Skeletal muscle tissue (tissue), 4 donors: ENCODE results near the gene RPL5. TPM values are rescaled to one million over a fixed set of nuclear protein-coding genes. Genes with fewer than 3 reads are reported as not detected.
"Not testable (repeated sequence)": the region's sequence is repeated elsewhere in the genome, so short reads cannot be mapped to it uniquely, and the experiment has no call there.

Experiments
- H3K27ac ChIP-seq: one replicate; pipeline ENCODE4 v1.7.0; 2013; ENCODE audit warnings: mild to moderate bottlenecking, low read depth, low read length, inconsistent platforms
- H3K27me3 ChIP-seq, 3 donors: one replicate each; pipeline ENCODE4 v1.7.0; 2013; ENCODE audit warnings: low read length in 3 of 3; ENCODE audit not compliant: control insufficient read depth in 3 of 3, insufficient read depth in 3 of 3
- H3K36me3 ChIP-seq, 3 donors: one replicate each; pipeline ENCODE4 v1.7.0; 2013; ENCODE audit warnings: low read length in 3 of 3; ENCODE audit not compliant: control insufficient read depth in 3 of 3, insufficient read depth in 3 of 3
- H3K4me1 ChIP-seq, 3 donors: one replicate each; pipeline ENCODE4 v1.7.0; 2013; ENCODE audit warnings: low read length in 3 of 3, mild to moderate bottlenecking in 3 of 3; ENCODE audit not compliant: control insufficient read depth in 3 of 3, insufficient read depth in 3 of 3
- H3K4me3 ChIP-seq, 3 donors: one replicate each; pipeline ENCODE4 v1.7.0; 2013; ENCODE audit warnings: low read length in 3 of 3
- H3K9ac ChIP-seq, 3 donors: one replicate each; pipeline ENCODE4 v1.7.0; 2013; ENCODE audit warnings: low read length in 3 of 3, mild to moderate bottlenecking in 3 of 3, moderate library complexity in 2 of 3, low read depth in 1 of 3
- H3K9me3 ChIP-seq, 3 donors: one replicate each; pipeline ENCODE4 v1.7.0; 2013; ENCODE audit warnings: low read length in 3 of 3; ENCODE audit not compliant: control insufficient read depth in 3 of 3
- total RNA-seq: library from RNA; depleted of rRNA; stranded (reverse); fragments of >200 nt; gene quantifications from one replicate; pipeline ENCODE4 v1.2.3, GENCODE V29; 2014
- donor health status: Osteomylitis.

The RPL5 gene
- total RNA-seq = 1,925 TPM

DNA sequence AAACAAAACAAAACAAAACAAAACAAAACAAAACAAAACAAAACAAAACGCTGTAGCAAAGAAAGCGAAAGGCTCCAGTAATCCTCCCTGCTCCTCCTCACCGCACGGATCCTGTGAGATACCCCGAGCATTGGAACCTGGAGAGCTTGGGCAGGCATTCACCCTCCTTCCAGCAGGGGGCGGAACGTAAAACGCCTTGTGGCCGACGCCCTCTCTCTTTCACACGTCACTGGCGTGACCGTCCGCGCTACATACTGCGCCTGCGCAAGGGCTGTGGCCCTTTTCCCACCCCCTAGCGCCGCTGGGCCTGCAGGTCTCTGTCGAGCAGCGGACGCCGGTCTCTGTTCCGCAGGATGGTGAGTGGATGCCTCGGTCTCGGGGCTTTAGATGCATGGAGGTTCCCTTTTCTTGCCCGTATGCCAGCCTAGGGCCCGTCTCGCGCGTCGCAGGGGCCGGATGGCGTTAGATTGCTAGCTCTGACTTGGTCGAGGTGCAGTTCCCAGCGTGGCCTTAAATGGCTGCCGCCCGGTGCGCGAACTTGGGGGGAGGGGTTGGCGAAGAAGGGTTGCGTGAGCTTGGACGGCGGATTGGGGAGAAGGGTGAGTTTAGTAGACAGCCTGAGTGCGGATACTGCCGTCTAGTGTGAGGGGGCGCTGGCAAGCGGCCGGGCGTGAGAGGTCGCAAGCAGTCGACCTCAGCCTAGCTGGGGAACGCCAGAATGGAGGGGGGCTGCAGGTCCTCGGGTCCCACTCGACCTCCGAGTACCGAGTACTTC lies at the start of gene RPL5:
TSS of gene RPL5 (plus strand) at position 279 of the 775 bp plus-strand sequence. CDS start at position 354, 75 bp downstream.
- H3K27me3 ChIP-seq = no peaks in the 10 kb centered on the region
- H3K9me3 ChIP-seq = no peaks in the 10 kb centered on the region
- peaks cover 10 to 32% (median 27%) of the 10 kb centered on the region in 3 donors for H3K36me3 ChIP-seq
- peak within 1 kb of the TSS; percentile 96 to 99 (median 98) for H3K9ac ChIP-seq
- peak within 1 kb of the TSS; percentile 96 to 100 (median 98) for H3K4me3 ChIP-seq
- peak within 1 kb of the TSS; percentile 87 for H3K27ac ChIP-seq
- H3K4me1 ChIP-seq = peaks cover 16 to 28% (median 23%) of the 10 kb centered on the region in 3 donors

DNA sequence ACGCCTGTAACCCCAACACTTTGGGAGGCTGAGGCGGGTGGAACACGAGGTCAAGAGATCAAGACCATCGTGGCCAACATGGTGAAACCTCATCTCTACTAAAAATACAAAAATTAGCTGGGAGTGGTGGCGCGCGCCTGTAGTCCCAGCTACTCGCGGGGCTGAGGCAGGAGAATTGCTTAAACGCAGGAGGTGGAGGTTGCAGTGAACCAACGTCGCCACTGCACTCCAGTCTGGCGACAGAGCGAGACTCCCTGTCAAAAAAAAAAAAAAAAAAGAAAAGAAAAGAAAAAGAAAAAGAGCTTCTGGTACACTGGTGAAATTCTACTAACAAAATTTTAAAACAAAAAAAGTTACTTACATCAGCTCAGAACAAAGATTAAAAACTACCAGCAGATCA lies 48.3 kb upstream of the RPL5 start:
- peak overlapping the region; percentile 93 for H3K27ac ChIP-seq
- not testable (repeated sequence) for H3K36me3 ChIP-seq, H3K9me3 ChIP-seq, H3K4me1 ChIP-seq, H3K27me3 ChIP-seq
- H3K9ac ChIP-seq = peak overlapping the region; percentile 80 to 89 (median 88)
- H3K4me3 ChIP-seq = peak overlapping the region; percentile 70 to 89 (median 76)

DNA sequence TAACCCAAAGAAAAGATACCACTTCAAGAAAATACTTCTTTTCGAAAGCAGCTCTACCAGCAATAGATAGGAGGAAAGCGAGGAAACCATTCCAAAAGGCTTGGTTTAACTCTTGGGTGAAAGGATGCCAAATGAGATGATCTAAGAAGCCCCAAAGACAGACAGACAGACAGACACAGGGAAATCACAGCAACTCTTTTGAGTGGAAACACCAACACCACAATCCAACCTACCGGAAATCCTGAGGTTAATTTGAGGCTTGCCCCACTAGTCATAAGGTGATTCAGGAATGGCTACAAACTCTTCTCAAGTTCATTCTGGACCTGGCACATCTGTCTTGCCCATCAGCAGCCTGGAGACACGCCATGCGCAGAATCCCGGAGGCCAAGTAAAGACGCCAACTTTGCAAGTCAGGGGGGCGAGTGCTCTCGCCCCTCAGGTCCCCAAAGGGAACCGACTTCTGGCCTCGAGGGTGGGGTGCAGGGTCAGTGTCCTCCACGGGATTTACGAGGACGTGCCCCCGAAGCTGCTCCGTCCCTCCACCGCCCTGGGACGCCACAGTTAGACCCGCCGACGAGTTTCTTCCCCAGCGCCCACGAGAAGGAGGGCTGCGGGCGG lies 47.7 kb upstream of the RPL5 start:
- H3K27me3 ChIP-seq = no peaks in the 10 kb centered on the region
- H3K4me3 ChIP-seq = peak overlapping the region; percentile 70 to 89 (median 76)
- H3K9me3 ChIP-seq = no peaks in the 10 kb centered on the region
- peak overlapping the region; percentile 80 to 89 (median 88) for H3K9ac ChIP-seq
- H3K27ac ChIP-seq = peak overlapping the region; percentile 93
- no peaks in the 10 kb centered on the region for H3K36me3 ChIP-seq
- H3K4me1 ChIP-seq = peaks cover 5 to 8% (median 6%) of the 10 kb centered on the region in 3 donors

DNA sequence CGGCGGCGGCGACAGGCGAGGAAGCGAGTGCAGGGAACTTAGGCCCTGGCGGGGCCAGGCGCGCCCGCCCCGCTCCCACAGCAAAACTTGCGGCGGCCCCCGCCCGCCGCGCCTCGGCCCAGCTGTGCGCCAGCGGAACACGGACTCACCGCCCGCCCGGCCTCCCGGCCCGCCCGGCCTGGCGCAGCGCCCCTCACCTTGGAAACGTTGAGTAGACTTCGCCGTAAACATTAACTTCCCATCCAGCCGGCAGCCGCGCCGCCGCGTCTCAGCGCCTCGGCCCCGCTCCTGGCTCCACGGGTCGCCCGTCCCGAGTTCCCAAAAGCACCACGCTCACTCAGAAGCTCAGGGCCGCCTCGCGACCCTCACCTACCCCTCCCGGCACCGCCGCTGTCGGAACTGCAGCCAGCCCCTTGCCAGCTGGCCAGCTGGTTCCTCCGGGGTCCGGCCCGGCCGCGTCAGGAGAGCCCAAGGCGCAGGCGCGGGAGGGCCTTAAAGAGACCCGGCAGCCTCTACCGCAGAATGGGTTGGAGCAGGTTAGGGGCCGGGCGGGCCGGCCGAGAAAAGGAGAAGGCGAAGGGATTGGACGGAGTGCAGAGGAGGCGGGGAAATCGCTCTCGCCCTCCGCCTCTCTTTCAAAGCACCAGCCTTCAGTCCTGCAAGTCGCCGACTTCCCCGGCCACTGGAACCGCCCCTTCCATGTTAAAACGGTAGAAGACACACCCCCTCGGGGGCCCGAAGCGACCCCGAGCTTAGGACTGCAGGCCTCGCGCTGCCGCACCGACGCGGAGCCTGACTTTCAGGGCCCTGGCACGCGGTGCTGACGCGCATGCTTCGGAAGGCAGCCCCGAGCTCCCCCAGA lies 47.0 kb upstream of the RPL5 start, which contains the start of gene EVI5:
TSS of gene EVI5 (minus strand) at position 470 of the 862 bp plus-strand sequence. CDS start 48,562 bp downstream, outside the sequence.
- Histone ChIP-seq H3K9ac (peak within 1 kb of the TSS; percentile 80 to 89 (median 88)), H3K36me3 (no peaks in the 10 kb centered on the region), H3K27ac (peak within 1 kb of the TSS; percentile 93), H3K4me3 (peak within 1 kb of the TSS; percentile 76 to 89 (median 82)), H3K9me3 (no peaks in the 10 kb centered on the region), H3K27me3 (no peaks in the 10 kb centered on the region), H3K4me1 (peaks cover 5 to 8% (median 6%) of the 10 kb centered on the region in 3 donors)

DNA sequence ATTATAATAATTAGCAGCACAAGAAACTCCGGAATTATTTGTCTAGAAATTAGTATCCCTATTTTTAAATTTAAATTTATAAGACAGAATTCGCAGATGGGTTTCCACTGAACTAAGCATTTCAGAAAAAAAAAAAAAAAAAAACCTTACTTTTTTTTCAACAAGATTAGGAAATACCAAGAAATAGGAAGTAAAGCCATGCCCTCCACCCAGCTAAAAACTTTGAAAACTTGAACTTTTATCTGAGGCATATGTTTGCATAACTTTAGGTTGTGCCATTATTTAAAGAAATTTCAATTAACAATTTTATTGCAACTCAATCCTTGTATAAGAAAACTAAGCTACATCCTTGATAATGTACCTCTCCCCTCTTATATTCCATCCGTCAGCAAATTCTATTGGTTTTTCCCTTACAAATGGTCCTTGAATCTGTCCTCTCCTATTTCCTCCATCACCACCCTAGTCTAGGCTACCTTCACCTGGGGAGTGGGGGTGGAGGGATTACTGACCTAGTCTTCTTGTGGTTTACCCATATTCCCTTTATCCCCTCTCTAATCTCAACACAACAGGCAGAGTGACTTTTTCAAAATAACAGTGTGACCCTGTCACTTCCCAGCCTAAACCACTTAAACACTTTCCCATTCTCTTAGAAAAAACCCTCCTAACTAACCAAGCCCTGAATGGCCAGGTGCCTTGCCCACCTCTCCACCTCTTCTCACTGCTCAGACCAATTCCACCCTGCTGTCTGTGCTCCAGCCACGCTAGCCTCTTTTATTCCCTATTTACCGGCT lies 45.5 kb upstream of the RPL5 start:
- no peak overlapping the region for H3K9ac ChIP-seq
- no peak overlapping the region for H3K4me3 ChIP-seq
- no peaks in the 10 kb centered on the region for H3K27me3 ChIP-seq
- no peaks in the 10 kb centered on the region for H3K36me3 ChIP-seq
- H3K9me3 ChIP-seq = no peaks in the 10 kb centered on the region
- peaks cover 5 to 8% (median 6%) of the 10 kb centered on the region in 3 donors for H3K4me1 ChIP-seq
- H3K27ac ChIP-seq = no peak overlapping the region

DNA sequence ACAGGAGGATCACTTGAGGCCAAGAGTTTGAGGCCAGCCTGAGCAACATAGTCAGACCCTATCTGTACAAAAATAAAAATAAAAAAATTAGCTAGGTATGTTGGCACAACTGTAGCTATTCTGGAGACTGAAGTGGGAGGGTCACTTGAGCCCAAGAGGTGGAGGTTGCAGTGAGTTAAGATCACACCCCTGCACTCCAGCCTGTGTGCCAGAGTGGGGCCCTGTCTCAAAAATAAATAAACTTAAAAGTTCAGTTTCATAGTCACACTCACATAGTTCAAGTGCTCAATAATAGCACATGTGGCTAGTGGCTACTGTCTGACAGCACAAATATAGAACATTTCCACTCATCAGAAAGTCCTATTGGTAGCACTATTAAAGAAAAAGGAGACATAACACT lies 41.8 kb upstream of the RPL5 start:
- H3K4me1 ChIP-seq = no peaks in the 10 kb centered on the region
- no peaks in the 10 kb centered on the region for H3K36me3 ChIP-seq
- H3K27me3 ChIP-seq = no peaks in the 10 kb centered on the region
- no peak overlapping the region for H3K27ac ChIP-seq
- no peak overlapping the region for H3K4me3 ChIP-seq
- no peak overlapping the region for H3K9ac ChIP-seq
- no peaks in the 10 kb centered on the region for H3K9me3 ChIP-seq

DNA sequence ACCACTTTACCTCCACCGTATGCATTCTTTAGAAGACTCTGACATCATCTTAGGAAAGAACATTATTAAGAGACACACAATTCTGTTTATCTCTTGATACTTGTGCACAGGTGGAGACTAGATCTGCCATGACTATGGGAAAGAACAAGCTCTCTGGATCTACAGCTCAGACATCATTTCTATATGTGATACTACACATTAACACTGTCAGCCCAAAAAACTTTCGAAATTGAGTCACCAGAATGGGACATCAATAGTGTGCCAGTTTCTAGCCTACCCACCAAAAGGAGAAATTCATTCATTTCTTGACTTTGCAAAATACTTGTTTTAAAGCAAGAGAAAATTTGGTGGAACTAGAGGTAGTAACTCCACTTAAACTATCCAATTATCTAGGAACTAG lies 41.0 kb upstream of the RPL5 start:
- H3K27ac ChIP-seq = no peak overlapping the region
- H3K4me3 ChIP-seq = no peak overlapping the region
- no peaks in the 10 kb centered on the region for H3K36me3 ChIP-seq
- H3K27me3 ChIP-seq = no peaks in the 10 kb centered on the region
- no peaks in the 10 kb centered on the region for H3K9me3 ChIP-seq
- no peaks in the 10 kb centered on the region for H3K4me1 ChIP-seq
- no peak overlapping the region for H3K9ac ChIP-seq

DNA sequence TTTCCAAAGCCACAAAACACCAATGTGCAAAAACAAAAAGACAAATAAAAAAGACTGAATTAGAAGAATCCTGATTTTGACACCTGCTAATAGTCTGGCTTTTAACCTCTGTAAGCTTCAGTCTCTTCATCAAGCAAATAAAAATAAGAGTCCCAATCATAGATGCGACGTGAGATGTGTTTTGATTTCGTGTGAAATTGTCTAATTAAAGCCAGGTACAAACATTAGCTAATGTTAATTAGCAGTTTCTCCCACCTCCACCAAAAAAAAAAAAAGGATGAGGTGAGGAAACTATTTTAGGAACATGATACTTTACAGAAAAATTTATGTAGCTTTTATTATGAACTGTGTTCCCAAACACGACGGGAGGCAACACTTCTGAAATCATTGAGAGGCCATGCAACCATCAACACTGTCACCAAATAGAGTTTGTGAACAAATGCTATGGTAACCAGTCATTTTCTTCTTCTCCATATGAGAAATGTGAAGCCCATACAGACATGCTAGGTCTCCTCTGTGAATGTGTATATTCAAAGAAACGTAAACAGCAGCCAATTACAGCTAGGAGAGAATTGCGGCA lies 40.3 kb upstream of the RPL5 start:
- no peaks in the 10 kb centered on the region for H3K4me1 ChIP-seq
- H3K9me3 ChIP-seq = no peaks in the 10 kb centered on the region
- peak overlapping the region in 1 of 3 donors; percentile 14 for H3K9ac ChIP-seq
- H3K27me3 ChIP-seq = no peaks in the 10 kb centered on the region
- H3K27ac ChIP-seq = no peak overlapping the region
- no peak overlapping the region for H3K4me3 ChIP-seq
- no peaks in the 10 kb centered on the region for H3K36me3 ChIP-seq

DNA sequence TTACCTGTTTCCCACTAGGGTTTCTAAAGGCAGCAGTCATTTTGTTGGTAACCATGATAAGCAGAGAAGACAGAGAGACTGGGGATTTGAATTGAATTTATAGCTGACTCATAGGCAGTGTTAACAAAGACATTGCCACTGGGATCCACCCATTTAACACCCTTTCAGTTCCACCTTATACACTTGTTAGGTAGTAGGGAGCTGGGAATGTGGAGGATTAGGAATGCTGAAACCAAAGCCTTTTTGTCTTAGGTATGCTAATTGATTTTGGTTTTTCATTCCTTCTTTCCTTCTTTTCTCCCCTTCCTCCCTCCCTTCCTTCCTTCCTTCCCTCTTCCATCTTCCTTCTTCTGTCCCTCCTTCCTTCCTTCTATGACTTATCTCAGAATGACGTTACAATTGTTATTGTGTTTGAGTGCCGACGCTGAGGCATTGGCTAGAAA lies 39.5 kb upstream of the RPL5 start:
- Histone ChIP-seq H3K27me3 (no peaks in the 10 kb centered on the region), H3K4me3 (no peak overlapping the region), H3K9ac (no peak overlapping the region), H3K36me3 (no peaks in the 10 kb centered on the region), H3K4me1 (no peaks in the 10 kb centered on the region), H3K9me3 (no peaks in the 10 kb centered on the region), H3K27ac (no peak overlapping the region)
